Middle frontal gyrus (tissue), 1 donor: ENCODE measurements around the gene CLSTN1.
"Not testable (repeated sequence)": the region's sequence is repeated elsewhere in the genome, so short reads cannot be mapped to it uniquely, and the experiment has no call there.

ENCODE experiments used
- DNase-seq: peaks from one replicate; pipeline ENCODE4 v3.0.0-alpha.2; 2015; ENCODE audit warnings: low spot score; ENCODE audit errors: extremely low spot score

Gene CLSTN1

GRCh38 chr1:9826616-9827015 is 2.9 kb upstream of the CLSTN1 start:
- no peak for DNase-seq

- no peak for DNase-seq
Measured at GRCh38 chr1:9826087-9826486, 2.3 kb upstream of the CLSTN1 start.

DNA sequence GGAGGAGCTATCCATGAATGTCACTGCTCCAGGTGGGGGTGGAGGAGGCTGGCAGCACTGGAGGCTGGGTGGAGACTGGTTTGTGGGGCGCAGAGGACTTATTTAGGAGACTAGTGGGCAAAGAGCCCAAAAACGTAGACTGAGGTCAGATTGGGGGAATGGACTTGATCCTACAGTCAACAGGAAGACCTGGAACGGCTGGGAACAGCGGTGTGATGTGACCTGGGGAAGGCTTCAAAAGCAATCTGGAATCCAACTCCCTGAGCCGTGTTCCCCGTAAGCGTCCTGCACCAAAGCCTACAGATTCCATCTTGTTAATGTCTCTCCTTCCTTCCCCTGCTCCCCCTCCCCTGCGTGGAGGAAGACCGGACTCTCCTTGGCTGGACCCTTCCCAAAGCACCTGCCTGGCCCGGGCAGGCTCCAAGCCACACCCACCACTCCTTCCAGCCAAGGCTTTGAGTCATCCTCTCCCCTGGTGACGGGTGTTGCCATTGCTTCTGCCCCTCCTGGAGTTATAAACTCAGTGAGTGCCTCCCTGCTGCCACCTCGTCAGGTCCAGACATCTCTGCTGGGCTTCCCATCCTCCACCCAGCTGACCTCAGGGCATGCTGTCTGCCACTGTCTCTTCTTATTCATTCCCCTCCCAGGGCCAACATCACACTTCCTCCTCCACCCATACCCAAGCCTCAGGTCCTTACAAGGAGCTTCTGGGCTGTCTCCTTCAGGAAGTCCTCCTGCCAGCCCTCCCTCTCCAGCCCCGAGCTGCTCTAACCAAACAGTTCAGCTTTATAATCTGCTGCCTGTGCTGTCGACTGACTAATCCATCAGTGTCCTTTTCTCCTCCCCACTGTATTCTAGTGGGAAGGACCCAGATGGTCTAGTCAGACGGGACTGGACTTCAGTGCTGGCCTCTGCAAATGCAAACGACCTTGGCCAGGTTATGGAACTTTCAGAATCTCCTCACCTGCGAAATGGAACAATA is 1.6 kb upstream of the CLSTN1 start:
- DNase-seq: no peak

- DNase-seq: no peak
Measured at GRCh38 chr1:9824702-9825089, 931 bp upstream of the CLSTN1 start.

- no peak for DNase-seq
Measured at GRCh38 chr1:9823693-9823942, 147 bp downstream of the CLSTN1 start.

DNA sequence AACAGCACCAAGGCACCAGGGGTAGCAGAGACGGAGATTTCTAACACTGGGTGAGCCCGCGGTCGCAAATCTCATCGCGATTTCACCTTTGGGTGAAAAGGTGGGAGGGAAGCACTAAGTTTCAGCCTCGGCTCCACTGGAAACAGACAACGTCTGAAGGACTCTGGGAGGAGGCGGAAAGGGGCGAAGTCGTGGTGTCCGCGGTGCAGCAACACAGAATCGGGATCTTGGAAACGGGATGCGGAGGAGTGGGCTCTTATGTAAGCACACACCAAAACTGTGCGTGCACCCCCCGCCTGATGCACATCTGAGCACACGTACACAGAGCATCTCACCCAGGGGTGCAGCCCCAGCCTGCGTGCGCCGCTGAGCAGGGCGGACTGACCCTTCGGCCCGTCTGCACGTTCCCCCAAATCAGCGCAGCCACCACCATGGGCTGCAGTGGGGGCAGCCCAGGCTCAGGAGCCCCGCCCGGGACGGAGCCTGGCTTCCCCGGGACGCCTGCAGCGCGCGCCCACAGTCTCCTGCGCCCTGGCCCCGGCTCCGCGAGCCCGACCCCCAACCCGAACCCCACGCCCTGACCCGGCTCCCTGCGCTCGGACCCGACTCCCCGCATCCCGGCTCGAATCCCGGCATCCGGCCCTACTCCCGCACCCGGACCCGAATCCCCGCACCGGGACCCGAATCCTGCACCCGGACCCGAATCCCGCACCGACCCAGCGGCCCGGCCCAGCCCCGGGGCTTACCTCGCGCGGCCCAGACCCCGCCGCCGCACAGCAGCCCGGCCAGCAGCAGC is 670 bp downstream of the CLSTN1 start:
- no peak for DNase-seq

DNA sequence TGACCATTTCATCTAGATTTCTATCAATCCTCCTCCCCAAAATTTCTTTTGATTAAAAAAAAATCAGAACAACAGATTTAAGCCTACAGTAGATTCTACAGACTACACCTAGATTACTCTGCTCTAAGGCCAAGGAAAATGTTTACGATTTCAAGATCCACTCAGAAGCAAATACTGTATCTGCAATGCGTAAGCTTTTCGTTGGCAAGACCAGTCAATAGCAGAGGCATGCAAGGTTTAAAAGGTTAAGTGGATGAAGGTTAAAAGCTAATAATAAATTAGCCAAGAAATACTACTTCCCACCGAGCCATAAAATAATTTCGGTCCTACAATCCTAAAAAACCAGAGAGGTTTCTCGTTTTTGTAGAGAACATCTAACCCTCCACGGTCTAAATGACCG is 1.3 kb downstream of the CLSTN1 start:
- no peak for DNase-seq

DNA sequence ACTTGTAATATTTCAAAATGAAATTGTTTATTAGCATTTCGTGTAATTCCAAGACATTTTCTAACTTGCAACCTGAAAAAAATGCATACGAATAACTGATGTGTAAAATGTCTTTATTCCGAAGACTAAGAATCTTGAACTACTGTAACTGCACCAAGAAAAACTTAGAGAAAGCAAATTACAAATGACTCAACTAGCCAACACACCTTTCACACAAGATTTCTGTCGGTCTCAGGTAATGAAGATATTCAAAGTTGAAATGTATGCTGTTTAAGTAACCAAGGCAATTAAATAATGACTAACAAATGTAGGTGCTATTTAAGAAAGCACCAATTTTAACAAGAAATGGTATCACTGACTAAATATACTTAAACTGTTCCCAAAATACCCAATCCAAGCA is 2.1 kb downstream of the CLSTN1 start:
- DNase-seq: no peak

DNA sequence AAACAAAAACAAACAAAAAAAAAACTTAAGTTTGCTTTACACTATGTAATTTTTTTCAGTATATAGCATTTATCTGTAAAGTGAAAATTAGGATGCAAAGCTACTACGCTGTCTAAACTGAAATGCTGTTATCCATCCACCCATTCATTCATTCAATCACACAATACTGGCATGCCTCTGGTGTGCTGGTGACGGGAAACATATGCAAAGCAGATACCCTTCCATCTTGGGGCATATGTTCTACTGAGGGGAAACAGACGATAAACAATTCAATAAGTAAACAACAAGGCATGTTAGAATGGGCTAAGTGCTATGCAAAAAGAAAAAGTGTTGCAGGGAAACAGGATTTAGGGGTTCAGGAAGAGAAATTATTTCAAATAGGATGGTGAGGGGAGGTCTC is 3.2 kb downstream of the CLSTN1 start:
- no peak for DNase-seq

- no peak for DNase-seq
Measured at GRCh38 chr1:9817734-9818133, 6.0 kb downstream of the CLSTN1 start.

DNA sequence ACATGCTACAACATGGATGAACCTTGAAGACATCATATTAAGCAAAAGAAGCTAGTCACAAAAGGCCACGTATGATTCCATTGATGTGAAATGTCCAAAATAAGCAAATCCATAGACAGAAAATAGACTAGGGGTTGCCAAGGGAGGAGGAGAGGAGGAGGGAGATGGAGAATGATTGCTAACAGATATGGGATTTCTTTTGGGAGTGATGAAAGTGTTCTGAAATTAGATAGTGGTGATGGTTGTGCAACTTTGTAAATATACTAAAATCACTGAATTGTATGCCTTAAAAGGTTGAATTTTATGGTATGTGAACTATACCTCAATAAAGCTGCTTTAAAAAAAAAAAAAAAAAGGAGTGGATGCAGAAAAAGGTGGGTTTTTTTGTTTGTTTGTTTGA is 7.6 kb downstream of the CLSTN1 start:
- DNase-seq: no peak

DNA sequence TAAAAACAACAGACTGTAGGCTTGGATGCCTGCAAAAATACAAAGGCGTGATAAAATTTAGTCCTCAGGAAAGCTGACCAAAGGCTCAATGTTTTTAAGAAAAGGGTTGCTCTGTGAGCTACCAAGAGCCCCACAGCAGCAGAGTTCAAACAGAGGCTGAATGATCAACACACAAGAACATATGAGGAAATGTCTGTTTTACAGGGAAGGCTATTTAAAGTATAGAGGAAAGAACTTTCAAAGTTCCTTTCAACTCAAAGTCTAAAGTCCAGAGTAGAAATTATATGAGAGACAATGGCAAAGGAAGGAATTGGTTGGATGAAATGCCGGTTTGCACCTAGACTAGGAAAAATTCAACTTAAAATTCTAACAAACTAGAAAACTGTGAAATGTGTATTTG is 8.6 kb downstream of the CLSTN1 start:
- DNase-seq: no peak

DNA sequence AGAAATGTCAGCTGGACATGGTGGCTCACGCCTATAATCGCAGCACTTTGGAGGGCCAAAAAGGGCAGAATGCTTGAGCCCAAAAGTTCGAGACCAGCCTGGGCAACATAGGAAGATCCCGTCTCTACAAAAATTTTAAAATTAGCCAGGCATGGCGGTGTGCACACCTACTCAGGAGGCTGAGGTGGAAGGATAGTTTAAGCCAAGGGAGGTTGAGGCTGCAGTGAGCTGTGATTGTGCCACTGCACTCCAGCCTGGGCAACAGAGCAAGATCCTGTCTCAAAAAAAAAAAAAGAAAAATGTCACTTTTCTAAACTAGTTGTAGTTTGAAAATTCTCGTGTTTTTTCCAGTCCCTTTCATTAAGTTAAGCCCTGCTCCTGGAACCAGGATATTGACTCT is 9.1 kb downstream of the CLSTN1 start:
- DNase-seq: no peak

- DNase-seq: no peak
Measured at GRCh38 chr1:9811239-9811966, 12.4 kb downstream of the CLSTN1 start.

GRCh38 chr1:9809100-9809510 is 14.7 kb downstream of the CLSTN1 start:
- DNase-seq: no peak

DNA sequence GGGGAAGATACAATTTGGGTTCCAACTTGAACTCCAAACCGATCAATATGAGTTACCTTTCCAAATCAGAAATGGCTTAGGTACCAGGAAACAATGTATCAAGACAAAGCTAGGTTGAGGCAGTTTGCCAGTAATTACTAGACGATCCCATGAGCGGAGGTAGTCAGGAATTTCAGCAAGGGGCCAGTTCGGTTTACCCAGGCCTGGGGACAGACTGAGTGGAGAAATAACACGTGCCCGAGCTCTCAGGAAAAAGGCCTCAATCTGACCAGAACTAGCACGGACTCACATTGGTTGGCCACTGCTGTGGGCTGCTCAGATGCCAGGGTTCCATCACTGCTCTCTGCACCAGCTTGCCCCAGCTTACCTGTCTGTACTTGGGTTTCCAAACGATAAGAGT is 15.3 kb downstream of the CLSTN1 start:
- DNase-seq: no peak

GRCh38 chr1:9807541-9807940 is 16.2 kb downstream of the CLSTN1 start:
- no peak for DNase-seq

GRCh38 chr1:9805972-9806371 is 17.8 kb downstream of the CLSTN1 start:
- not testable (repeated sequence) for DNase-seq

GRCh38 chr1:9805006-9805508 is 18.7 kb downstream of the CLSTN1 start:
- no peak for DNase-seq

DNA sequence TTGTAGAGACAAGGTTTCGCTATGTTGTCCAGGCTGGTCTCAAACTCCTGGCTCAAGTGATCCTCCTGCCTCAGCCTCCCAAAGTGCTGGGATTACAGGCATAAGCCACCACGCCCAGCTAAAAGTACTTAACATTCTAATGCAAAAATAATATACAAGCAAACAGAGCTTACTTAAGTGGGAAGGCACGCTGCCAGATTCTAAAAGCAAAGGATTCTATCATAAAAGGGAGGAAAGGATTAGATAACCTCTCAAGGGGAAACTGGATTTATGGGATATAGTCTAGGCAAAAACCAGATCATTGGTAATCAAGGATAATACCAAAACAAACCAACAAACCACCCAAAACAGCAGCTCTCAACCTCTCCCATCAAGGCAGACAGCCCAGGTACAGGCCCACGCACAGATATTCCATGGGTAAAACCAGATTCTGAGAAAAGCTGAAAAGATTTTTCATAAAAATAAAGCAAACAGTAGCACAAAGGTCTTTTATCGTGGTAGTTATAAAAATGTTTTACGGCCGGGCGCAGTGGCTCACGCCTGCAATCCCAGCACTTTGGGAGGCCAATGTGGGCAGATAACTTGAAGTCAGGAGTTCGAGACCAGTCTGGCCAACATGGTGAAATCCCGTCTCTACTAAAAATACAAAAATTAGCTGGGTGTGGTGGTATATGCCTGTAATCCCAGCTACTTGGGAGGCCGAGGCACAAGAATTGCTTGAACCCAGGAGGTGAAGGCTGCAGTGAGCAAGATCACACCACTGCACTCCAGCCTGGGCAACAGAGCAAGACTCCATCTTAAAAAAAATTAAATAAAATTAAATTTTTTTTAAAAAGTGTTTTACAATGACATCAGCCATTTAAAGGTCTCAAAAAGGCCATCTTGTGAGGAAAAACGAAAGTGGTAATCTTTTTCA is 20.5 kb downstream of the CLSTN1 start:
- not testable (repeated sequence) for DNase-seq

DNA sequence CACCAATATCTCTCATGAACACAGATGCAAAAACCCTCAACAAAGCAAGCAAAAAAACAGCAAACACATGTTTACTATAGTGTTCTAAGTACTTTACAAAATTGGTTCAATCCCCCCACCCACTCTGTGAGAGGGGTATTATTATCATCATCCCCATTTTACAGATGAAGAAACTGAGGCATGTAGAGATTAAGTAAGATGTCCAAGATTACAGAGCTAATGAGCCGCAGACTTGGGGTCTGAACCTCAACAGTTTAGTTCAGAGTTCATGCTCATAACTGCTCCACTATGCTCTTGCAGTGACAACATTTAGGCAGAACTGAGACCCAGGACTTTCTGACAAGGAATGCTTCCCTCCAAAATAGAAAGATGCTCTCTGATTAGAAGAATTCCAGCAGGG is 21.9 kb downstream of the CLSTN1 start:
- DNase-seq: no peak
